Measurements from ENCODE around the gene TXNDC16.

DNA sequence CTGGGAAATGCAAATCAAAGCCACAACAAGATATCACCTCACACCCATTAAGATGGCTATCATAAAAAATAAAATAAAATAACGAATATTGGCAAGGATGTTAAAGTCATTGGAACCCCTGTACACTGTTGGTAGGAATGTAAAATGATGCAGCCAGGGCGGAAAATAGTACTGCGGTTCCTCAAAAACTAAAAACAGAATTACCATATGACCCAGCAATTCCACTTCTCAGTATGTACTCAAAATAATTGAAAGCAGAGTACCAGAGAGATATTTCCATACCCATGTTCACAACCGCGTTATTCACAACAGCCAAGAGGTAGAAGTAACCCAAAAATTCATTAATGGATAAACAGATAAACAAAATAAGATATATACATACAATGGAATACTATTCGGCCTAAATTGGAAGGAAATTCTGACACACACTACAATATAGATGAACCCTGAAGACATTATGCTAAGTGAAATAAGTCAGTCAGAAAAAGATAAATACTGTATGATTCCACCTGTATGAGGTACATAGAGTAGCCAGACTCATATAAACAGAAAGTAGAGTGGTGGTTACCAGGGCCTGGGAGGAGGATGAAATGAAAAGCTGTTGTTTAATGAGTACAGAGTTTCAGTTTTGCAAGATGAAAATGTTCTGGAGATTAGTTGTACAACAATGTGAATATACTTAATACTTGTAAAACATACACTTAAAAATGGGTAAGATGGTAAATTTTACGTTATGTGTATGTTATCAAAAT lies 84.6 kb downstream of the TXNDC16 start:
- TF ChIP-seq EZH2 (optimal IDR thresholded peaks at IDR 0.05; ENCODE audit: low read depth, low read length) (no peak), EZH2phosphoT487 (IDR thresholded peaks at IDR 0.05; ENCODE audit: low read length) (no peak)
